Esophagus muscularis mucosa (tissue), 2 donors: ENCODE measurements around the gene EDA.

ENCODE experiments used
- POLR2A ChIP-seq: fragments of 450-650 bp; IDR thresholded peaks from one replicate; pipeline ENCODE4 v1.6.1; 2017; ENCODE audit warnings: antibody characterized with exemption, moderate library complexity, mild to moderate bottlenecking, low read depth
- POLR2AphosphoS5 ChIP-seq, 2 donors: sonication (generic); formaldehyde crosslinking; IDR thresholded peaks; one replicate each; pipeline ENCODE4 v1.6.1; 2017; ENCODE audit warnings: antibody characterized with exemption in 2 of 2

- TF ChIP-seq POLR2AphosphoS5 (IDR thresholded peaks at IDR 0.05): no peak
- no peak for TF ChIP-seq POLR2A
Measured at GRCh38 chrX:70084592-70085240, 468.8 kb downstream of the EDA start.
